ENCODE results near the gene TFAP2C.

DNA sequence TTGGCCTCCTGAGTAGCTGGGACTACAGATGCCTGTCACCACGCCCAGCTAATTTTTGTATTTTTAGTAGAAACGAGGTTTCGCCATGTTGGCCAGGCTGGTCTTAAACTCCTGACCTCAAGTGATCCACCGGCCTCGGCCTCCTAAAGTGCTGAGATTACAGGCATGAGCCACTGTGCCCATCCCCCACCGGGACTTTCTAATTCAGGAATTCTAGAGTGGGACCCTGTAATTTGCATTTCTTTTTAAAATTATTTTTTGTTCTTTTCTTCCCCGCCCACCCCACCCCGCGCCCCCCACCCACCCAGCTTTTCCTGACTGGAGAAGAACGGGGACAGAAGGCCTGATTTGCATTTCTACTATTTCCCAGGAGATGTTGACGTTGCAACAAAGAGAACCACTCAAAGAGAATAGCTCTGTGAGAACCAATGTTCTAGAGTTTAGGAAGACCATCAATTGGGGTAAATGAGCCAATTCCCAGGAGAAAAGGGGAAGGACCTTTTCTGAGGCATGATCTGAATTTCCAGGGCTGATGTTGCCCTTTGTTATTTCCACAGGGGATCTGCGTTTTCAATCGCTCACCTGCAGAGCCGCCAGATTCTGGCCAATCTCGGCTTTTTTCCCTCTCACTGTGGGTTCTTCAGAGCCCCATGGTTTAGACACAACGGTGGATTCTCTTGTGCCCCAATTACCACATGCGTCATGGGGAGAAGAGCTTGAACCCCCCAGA lies 33.2 kb upstream of the TFAP2C start:
- no peak for TF ChIP-seq POLR2AphosphoS5 (IDR thresholded peaks at IDR 0.05; ENCODE audit: borderline replicate concordance, low read depth, low read length)
- no peak for TF ChIP-seq EZH2 (IDR thresholded peaks at IDR 0.05)

Measured in SK-N-MC (cell line).